Measurements from ENCODE around the gene KIF26B. TPM values are rescaled to one million over a fixed set of nuclear protein-coding genes. Genes with fewer than 3 reads are reported as not detected.

The KIF26B gene
- total and polyA plus RNA-seq, 10 of the 15 experiments (the other 5 are each of a cell fraction or from before 2014, with no cell fraction given) = 0.35 to 11.6 (median 2.2) TPM

DNA sequence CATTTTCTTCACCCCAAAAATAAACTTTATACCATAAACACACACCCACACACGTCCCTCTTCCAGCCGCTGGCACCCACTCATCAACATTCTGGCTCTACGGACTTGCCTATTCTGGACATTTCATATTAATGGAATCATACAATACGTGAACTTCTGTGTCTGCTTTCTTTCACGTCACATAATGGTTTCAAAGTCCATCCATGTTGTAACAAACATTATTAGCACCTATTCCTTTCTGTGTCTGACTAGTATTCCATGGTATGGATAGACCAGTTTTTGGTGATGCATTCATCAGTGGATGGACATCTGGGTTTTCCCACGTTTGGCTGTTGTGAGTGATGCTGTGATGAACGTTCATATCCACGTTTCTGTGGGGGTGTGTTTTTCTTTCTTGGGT lies 323.2 kb downstream of the KIF26B start:
- ATAC-seq (no peak), DNase-seq (ENCODE audit: low read depth, low spot score) (no peak), FAIRE-seq (no peak)
- 16% methylated on average over 8 of the region's 8 CpGs for WGBS (ENCODE audit: insufficient coverage, insufficient replicate concordance, low lambda C conversion rate, missing lambda C conversion rate)
- no peaks in the 10 kb centered on the region for H3K36me3 ChIP-seq (ENCODE audit: control insufficient read depth in 2 of 2, insufficient read depth in 2 of 2, low read length in 1 of 2)
- H3K4me3 ChIP-seq = no peak overlapping the region
- H4K20me1 ChIP-seq (ENCODE audit: control insufficient read depth, insufficient read depth) = no peaks in the 10 kb centered on the region
- RAD21 ChIA-PET (ENCODE audit: unreplicated experiment) = no interaction called here
- CTCF ChIA-PET = no interaction called here
- no peaks in the 10 kb centered on the region for H3K9me3 ChIP-seq (replicated peaks; ENCODE audit: control insufficient read depth, insufficient read depth, low read length)
- no TSS peak for BruUV-seq (replicated peaks)
- H3K9ac ChIP-seq (ENCODE audit: control insufficient read depth, insufficient read depth, low read length) = no peak overlapping the region
- POLR2A ChIA-PET = no interaction called here
- intact Hi-C loops (cut with micrococcal nuclease; ENCODE audit: unreplicated experiment) (no loop called here), in situ Hi-C loops (cut with MboI) (no loop called here)
- no peaks in the 10 kb centered on the region for H3K27me3 ChIP-seq (replicated peaks in 1 of 2; ENCODE audit: control insufficient read depth in 2 of 2, insufficient read depth in 2 of 2, low read length in 1 of 2)
- no peaks in the 10 kb centered on the region for H3K4me1 ChIP-seq (ENCODE audit: control insufficient read depth, insufficient read depth, low read length)
- no peak overlapping the region for H3K4me2 ChIP-seq (ENCODE audit: control insufficient read depth, insufficient read depth)
- no peak overlapping the region for H3K27ac ChIP-seq (ENCODE audit: control insufficient read depth, insufficient read depth)
- TF ChIP-seq POLR2AphosphoS2 (IDR thresholded peaks at IDR 0.05; ENCODE audit: low read depth, low read length) = no peak
- no peak for TF ChIP-seq STAT3 (IDR thresholded peaks at IDR 0.05; ENCODE audit: low read depth, low read length)
- no peak for TF ChIP-seq NFIC (IDR thresholded peaks at IDR 0.05; ENCODE audit: low read depth, low read length)
- no peak for TF ChIP-seq ASH2L (IDR thresholded peaks at IDR 0.05; ENCODE audit: borderline replicate concordance, low read depth)
- TF ChIP-seq, protein P1, sequence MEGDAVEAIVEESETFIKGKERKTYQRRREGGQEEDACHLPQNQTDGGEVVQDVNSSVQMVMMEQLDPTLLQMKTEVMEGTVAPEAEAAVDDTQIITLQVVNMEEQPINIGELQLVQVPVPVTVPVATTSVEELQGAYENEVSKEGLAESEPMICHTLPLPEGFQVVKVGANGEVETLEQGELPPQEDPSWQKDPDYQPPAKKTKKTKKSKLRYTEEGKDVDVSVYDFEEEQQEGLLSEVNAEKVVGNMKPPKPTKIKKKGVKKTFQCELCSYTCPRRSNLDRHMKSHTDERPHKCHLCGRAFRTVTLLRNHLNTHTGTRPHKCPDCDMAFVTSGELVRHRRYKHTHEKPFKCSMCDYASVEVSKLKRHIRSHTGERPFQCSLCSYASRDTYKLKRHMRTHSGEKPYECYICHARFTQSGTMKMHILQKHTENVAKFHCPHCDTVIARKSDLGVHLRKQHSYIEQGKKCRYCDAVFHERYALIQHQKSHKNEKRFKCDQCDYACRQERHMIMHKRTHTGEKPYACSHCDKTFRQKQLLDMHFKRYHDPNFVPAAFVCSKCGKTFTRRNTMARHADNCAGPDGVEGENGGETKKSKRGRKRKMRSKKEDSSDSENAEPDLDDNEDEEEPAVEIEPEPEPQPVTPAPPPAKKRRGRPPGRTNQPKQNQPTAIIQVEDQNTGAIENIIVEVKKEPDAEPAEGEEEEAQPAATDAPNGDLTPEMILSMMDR (IDR thresholded peaks at IDR 0.05 in 2 of 3, conservative IDR thresholded peaks at IDR 0.05 in 1 of 3; ENCODE audit: control insufficient read depth in 2 of 3, extremely low read depth in 1 of 3, insufficient read depth in 1 of 3, low read depth in 3 of 3, low read length in 3 of 3) = no peak
- no peak for TF ChIP-seq FOXM1 (IDR thresholded peaks at IDR 0.05; ENCODE audit: low read depth, low read length)
- TF ChIP-seq, protein P2, sequence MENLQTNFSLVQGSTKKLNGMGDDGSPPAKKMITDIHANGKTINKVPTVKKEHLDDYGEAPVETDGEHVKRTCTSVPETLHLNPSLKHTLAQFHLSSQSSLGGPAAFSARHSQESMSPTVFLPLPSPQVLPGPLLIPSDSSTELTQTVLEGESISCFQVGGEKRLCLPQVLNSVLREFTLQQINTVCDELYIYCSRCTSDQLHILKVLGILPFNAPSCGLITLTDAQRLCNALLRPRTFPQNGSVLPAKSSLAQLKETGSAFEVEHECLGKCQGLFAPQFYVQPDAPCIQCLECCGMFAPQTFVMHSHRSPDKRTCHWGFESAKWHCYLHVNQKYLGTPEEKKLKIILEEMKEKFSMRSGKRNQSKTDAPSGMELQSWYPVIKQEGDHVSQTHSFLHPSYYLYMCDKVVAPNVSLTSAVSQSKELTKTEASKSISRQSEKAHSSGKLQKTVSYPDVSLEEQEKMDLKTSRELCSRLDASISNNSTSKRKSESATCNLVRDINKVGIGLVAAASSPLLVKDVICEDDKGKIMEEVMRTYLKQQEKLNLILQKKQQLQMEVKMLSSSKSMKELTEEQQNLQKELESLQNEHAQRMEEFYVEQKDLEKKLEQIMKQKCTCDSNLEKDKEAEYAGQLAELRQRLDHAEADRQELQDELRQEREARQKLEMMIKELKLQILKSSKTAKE (IDR thresholded peaks at IDR 0.05; ENCODE audit: low read depth, poor library complexity, severe bottlenecking) = no peak
- no peak for TF ChIP-seq SPI1 (IDR thresholded peaks at IDR 0.05; ENCODE audit: borderline replicate concordance, insufficient read depth, low read depth, low read length)
- no peak for TF ChIP-seq NR2C1 (IDR thresholded peaks at IDR 0.05)
- TF ChIP-seq IRF4 (IDR thresholded peaks at IDR 0.05; ENCODE audit: low read depth, low read length) = no peak
- TF ChIP-seq MTA3 (IDR thresholded peaks at IDR 0.05; ENCODE audit: borderline replicate concordance, low read length) = no peak
- no peak for TF ChIP-seq IKZF2 (IDR thresholded peaks at IDR 0.05)
- no peak for TF ChIP-seq PAX5 (IDR thresholded peaks at IDR 0.05; ENCODE audit: borderline replicate concordance, low read depth, low read length)
- no peak for TF ChIP-seq FOS (IDR thresholded peaks at IDR 0.05; ENCODE audit: borderline replicate concordance, extremely low read depth, insufficient read length)
- TF ChIP-seq DPF2 (IDR thresholded peaks at IDR 0.05) = no peak
- H2AFZ ChIP-seq (ENCODE audit: control insufficient read depth, low read depth, low read length) = no peak overlapping the region
- no peaks in the 10 kb centered on the region for H3K79me2 ChIP-seq (ENCODE audit: control insufficient read depth, insufficient read depth, low read length)
- SMC1A ChIA-PET (ENCODE audit: uncharacterized antibody, unreplicated experiment) = no interaction called here
